Natural killer cell (primary cell): ENCODE data around the gene IGFBPL1. TPM values are rescaled to one million over a fixed set of nuclear protein-coding genes. Genes with fewer than 3 reads are reported as not detected.

Experiments used
- ATAC-seq, 3 donors: fragments of 150-1000 bp in 2 of 3; fragments of 200-7000 bp in 1 of 3; cut with Tn5 transposase; 1 replicate in 1 of 3; 2 replicates in 2 of 3; pipeline ENCODE4 v1.10.0; 2021; ENCODE audit warnings: mild to moderate bottlenecking in 2 of 3, moderate library complexity in 2 of 3
- DNase-seq, 2 donors: peaks; one replicate each; pipeline versions ENCODE4 v3.0.0 to v3.0.0-alpha.2; 2013 to 2021; ENCODE audit warnings: mixed read lengths in 1 of 2
- H3K27ac ChIP-seq: one replicate; pipeline ENCODE4 v1.5.1; 2013; ENCODE audit warnings: mild to moderate bottlenecking, low read length
- H3K27me3 ChIP-seq: one replicate; pipeline ENCODE4 v1.6.1; 2013; ENCODE audit warnings: low read length; ENCODE audit not compliant: control insufficient read depth, insufficient read depth
- H3K36me3 ChIP-seq: one replicate; pipeline ENCODE4 v1.6.1; 2013; ENCODE audit warnings: low read length; ENCODE audit not compliant: control insufficient read depth, insufficient read depth
- H3K4me1 ChIP-seq: one replicate; pipeline ENCODE4 v1.6.1; 2013; ENCODE audit warnings: low read length; ENCODE audit not compliant: control insufficient read depth, insufficient read depth
- H3K4me3 ChIP-seq: one replicate; pipeline ENCODE4 v1.5.1; 2013; ENCODE audit warnings: low read length
- H3K9me3 ChIP-seq: one replicate; pipeline ENCODE4 v1.6.1; 2013; ENCODE audit warnings: low read length; ENCODE audit not compliant: control insufficient read depth, insufficient read depth
- H3K27ac Mint-ChIP-seq, 2 donors: one replicate each; pipeline ENCODE4 v1.8.0; 2022; ENCODE audit warnings: mild to moderate bottlenecking in 2 of 2, mixed read lengths in 2 of 2, moderate library complexity in 1 of 2
- H3K27me3 Mint-ChIP-seq, 2 donors: one replicate each; pipeline ENCODE4 v1.8.0; 2022; ENCODE audit warnings: low read depth in 2 of 2, mixed read lengths in 2 of 2
- H3K36me3 Mint-ChIP-seq: one replicate; pipeline ENCODE4 v1.8.0; 2022; ENCODE audit warnings: mixed read lengths
- H3K4me1 Mint-ChIP-seq, 2 donors: one replicate each; pipeline ENCODE4 v1.8.0; 2022; ENCODE audit warnings: mixed read lengths in 2 of 2
- H3K4me3 Mint-ChIP-seq: one replicate; pipeline ENCODE4 v1.8.0; 2022; ENCODE audit warnings: mild to moderate bottlenecking, moderate library complexity, mixed read lengths
- H3K9me3 Mint-ChIP-seq, 2 donors: one replicate each; pipeline ENCODE4 v1.8.0; 2022; ENCODE audit warnings: mixed read lengths in 2 of 2
- WGBS: methylation state at CpG from one replicate; pipeline ENCODE4 v1.1.7; 2013; ENCODE audit warnings: missing lambda C conversion rate; ENCODE audit not compliant: insufficient coverage; 5-methylcytosine and 5-hydroxymethylcytosine counted together
- intact Hi-C: fragments of 100-400 bp; cut with micrococcal nuclease; formaldehyde crosslinking; loops from one replicate; pipeline ENCODE4 v1.14.2; 2022
- total RNA-seq, 4 donors: library from RNA; stranded (reverse); fragments of 120-200 nt in 1 of 4; gene quantifications; one replicate each; pipeline versions ENCODE4 v1.2.3 to v1.2.4, GENCODE V29; 2013 to 2022
- TF ChIP-seq, protein P1 (sequence below): fragments of 200-600 bp; IDR thresholded peaks from one replicate; pipeline ENCODE4 v1.8.0; 2022; ENCODE audit warnings: antibody characterized with exemption

IGFBPL1 gene
- total RNA-seq, 3 donors from 2014 or later (not counting 1 experiment from before 2014, with no cell fraction given), result not detected

- intact Hi-C loops, result no loop called here
- WGBS, result 20% methylated on average over 3 of the region's 3 CpGs
- no peak overlapping the region for H3K27ac Mint-ChIP-seq
Measured at GRCh38 chr9:38440516-38440915, 16.3 kb upstream of the IGFBPL1 start.

DNA sequence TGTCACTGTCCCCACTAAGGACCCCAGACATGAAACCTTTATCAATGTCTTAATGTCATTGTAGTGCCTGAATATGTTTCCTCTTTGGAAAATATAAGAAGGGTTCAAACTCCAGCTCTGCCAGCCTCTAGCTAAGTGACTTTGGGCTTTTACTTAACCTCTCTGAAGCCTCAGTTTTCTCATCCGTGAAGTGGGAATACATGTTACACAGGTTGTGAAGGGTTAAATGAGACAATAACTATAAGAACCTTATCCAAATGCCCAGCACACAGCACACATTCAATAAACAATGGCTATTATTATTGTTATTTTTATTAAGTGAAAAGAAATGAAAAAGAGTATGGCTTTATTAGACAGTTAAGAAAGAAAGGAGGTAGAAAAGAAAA, 15.7 kb upstream of the IGFBPL1 start:
- no peaks in the 10 kb centered on the region for H3K9me3 Mint-ChIP-seq
- Histone ChIP-seq H3K27ac (no peak overlapping the region), H3K4me3 (no peak overlapping the region), H3K36me3 (no peaks in the 10 kb centered on the region), H3K9me3 (no peaks in the 10 kb centered on the region), H3K27me3 (no peaks in the 10 kb centered on the region), H3K4me1 (no peaks in the 10 kb centered on the region)
- no peak overlapping the region for H3K4me3 Mint-ChIP-seq
- ATAC-seq (no peak), DNase-seq (no peak)
- no CpG with 5 or more reads among the region's 1 CpG for WGBS
- H3K27ac Mint-ChIP-seq, result no peak overlapping the region
- H3K27me3 Mint-ChIP-seq, result peaks cover 17 to 38% of the 10 kb centered on the region in 2 donors
- intact Hi-C loops, result no loop called here
- H3K4me1 Mint-ChIP-seq, result peaks cover 0 to 6% of the 10 kb centered on the region in 2 donors
- TF ChIP-seq, protein P1, sequence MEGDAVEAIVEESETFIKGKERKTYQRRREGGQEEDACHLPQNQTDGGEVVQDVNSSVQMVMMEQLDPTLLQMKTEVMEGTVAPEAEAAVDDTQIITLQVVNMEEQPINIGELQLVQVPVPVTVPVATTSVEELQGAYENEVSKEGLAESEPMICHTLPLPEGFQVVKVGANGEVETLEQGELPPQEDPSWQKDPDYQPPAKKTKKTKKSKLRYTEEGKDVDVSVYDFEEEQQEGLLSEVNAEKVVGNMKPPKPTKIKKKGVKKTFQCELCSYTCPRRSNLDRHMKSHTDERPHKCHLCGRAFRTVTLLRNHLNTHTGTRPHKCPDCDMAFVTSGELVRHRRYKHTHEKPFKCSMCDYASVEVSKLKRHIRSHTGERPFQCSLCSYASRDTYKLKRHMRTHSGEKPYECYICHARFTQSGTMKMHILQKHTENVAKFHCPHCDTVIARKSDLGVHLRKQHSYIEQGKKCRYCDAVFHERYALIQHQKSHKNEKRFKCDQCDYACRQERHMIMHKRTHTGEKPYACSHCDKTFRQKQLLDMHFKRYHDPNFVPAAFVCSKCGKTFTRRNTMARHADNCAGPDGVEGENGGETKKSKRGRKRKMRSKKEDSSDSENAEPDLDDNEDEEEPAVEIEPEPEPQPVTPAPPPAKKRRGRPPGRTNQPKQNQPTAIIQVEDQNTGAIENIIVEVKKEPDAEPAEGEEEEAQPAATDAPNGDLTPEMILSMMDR, result no peak
- no peaks in the 10 kb centered on the region for H3K36me3 Mint-ChIP-seq

More at GRCh38 chr9:38440516-38440915, 16.3 kb upstream of the IGFBPL1 start:
- Mint-ChIP-seq H3K4me3 (no peak overlapping the region), H3K36me3 (no peaks in the 10 kb centered on the region), H3K9me3 (no peaks in the 10 kb centered on the region), H3K27me3 (peaks cover 18 to 41% of the 10 kb centered on the region in 2 donors), H3K4me1 (peaks cover 0 to 6% of the 10 kb centered on the region in 2 donors)
- DNase-seq (no peak), ATAC-seq (no peak)
- Histone ChIP-seq H3K36me3 (no peaks in the 10 kb centered on the region), H3K4me3 (no peak overlapping the region), H3K27ac (no peak overlapping the region), H3K4me1 (no peaks in the 10 kb centered on the region), H3K9me3 (no peaks in the 10 kb centered on the region), H3K27me3 (no peaks in the 10 kb centered on the region)
- TF ChIP-seq, protein P1, result no peak

GRCh38 chr9:38439291-38439915, 15.1 kb upstream of the IGFBPL1 start:
- Mint-ChIP-seq H3K9me3 (no peaks in the 10 kb centered on the region), H3K4me3 (no peak overlapping the region), H3K27me3 (peaks cover 15 to 38% of the 10 kb centered on the region in 2 donors), H3K36me3 (no peaks in the 10 kb centered on the region), H3K4me1 (peaks cover 0 to 6% of the 10 kb centered on the region in 2 donors), H3K27ac (no peak overlapping the region)
- Histone ChIP-seq H3K27me3 (no peaks in the 10 kb centered on the region), H3K4me1 (no peaks in the 10 kb centered on the region), H3K27ac (no peak overlapping the region), H3K9me3 (no peaks in the 10 kb centered on the region), H3K36me3 (no peaks in the 10 kb centered on the region), H3K4me3 (no peak overlapping the region)
- TF ChIP-seq, protein P1, result no peak
- no peak for ATAC-seq
- intact Hi-C loops, result no loop called here
- no peak for DNase-seq
- 52% methylated on average over 2 of the region's 3 CpGs for WGBS
